GM20000 (cell line): Measurements from ENCODE around the gene KAT7.

Experiments
- DNase-seq: peaks from one replicate; pipeline ENCODE4 v3.0.0; 2012; ENCODE audit warnings: low spot score
- TF ChIP-seq, protein P1 (sequence below): IDR thresholded peaks from 2 replicates; pipeline ENCODE4 v1.5.1; 2012; ENCODE audit warnings: mild to moderate bottlenecking, control low read depth; ENCODE audit errors: extremely low read depth, missing control alignments

KAT7 gene

DNA sequence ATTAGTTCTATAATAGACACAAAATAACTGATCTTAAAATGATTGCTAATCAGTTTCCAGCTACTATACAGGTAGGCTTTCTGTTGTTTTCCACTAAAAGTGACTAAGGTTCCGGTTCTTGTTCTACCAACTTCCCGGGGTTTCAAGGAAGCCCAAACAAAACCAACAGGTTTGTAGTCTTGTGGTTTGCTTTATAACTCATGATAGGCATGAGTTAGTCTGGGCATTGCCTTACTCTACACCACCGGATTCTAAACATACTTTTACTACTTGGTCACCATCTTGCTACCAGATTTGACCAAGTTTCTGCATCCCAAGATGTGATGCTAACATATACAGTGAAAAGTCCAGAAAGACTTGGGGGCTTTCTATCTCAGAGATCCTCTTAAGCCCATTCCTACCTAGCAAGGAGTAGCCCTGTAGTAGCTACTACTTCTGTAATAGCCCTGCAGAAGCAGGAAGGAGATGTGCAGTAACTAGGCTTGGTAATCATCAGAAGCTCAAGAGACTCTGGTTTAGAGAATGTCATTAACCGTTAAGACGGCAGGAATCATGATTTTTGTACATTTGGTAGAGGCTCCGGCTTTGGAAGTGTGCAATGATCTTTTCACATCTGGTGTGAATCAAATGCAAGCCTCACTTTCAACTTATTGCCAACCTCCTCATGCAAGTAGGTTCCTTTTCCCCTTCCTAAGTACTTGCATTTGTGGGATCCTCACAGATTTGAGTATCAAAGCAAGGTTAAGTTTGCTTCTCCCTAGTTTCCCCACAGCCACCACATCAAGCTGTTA, 26.1 kb upstream of the KAT7 start:
- DNase-seq, result no peak
- TF ChIP-seq, protein P1, sequence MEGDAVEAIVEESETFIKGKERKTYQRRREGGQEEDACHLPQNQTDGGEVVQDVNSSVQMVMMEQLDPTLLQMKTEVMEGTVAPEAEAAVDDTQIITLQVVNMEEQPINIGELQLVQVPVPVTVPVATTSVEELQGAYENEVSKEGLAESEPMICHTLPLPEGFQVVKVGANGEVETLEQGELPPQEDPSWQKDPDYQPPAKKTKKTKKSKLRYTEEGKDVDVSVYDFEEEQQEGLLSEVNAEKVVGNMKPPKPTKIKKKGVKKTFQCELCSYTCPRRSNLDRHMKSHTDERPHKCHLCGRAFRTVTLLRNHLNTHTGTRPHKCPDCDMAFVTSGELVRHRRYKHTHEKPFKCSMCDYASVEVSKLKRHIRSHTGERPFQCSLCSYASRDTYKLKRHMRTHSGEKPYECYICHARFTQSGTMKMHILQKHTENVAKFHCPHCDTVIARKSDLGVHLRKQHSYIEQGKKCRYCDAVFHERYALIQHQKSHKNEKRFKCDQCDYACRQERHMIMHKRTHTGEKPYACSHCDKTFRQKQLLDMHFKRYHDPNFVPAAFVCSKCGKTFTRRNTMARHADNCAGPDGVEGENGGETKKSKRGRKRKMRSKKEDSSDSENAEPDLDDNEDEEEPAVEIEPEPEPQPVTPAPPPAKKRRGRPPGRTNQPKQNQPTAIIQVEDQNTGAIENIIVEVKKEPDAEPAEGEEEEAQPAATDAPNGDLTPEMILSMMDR, result no peak

DNA sequence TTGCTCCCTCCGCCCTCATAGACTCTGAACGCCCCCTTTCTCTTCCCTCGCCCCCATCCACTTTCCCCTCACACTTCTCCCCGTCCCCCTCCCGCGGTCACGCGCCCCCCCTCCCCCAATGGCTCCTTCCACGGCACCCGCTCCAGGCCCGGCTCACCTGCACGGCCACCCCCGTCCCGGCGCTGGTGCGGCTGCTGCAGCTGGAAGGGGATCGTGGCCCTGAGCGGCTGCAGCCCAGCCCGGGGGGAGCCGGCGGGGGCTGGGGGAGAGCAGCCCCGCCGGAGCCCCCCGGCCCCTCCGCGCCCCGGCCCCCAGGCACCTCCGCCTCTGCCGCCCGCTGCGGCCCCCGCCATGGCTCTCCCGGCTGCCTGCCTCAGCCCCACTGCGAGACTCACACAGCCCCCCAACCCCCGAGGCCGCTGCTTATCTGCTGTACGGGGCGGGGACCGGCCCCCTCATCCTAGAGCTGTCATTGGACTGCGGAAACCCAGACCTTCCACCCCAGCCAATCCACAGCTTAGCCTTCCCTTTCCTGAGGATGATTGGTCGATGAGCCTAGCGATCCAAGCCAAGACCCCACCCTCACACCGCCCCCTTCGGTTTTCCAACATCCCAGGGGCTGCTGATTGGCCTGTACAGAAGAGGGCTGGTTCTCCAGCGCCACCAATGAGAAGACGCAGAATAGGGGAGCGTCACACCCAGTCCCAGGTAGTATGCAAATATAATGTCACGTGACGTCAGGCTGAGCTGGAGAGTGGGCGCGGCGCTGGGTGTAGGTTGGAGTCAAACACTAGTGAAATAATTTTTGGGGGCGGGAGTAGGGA, 24.5 kb upstream of the KAT7 start, which contains the start of gene FAM117A:
TSS of gene FAM117A (minus strand) at position 397 of the 824 bp plus-strand sequence. CDS start at position 353, 44 bp downstream.
- DNase-seq, result peak; percentile 98
- TF ChIP-seq, protein P1, result no peak

DNA sequence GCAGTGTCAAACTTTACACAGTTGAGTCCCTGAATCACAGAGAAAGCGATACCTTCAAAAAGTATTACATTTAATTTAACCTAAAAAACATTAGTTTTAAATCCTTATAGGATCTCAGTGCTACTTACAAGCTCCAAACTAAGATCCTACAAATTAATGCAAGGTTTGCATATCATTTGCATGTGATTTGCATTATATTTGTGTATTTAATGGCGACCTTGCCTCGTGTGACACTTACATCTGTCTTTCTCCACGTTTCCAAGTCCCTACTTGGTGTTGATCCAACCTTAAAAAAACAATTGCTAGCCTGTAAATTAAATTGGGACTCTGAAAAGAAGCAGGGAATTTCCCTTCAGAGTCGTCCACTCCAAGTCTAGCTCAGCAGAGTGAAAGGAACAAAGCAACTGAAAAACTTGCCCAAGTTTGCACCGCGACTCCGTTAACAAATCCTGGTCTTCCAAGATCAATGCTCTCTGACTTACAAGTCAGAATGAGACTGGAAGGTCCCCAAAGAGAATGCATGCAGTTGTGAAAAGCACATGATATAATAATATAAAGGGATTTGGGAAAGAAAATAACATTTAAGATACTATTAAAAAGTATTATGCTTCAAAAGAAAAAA, 23.8 kb upstream of the KAT7 start:
- DNase-seq, result no peak
- TF ChIP-seq, protein P1, result no peak

DNA sequence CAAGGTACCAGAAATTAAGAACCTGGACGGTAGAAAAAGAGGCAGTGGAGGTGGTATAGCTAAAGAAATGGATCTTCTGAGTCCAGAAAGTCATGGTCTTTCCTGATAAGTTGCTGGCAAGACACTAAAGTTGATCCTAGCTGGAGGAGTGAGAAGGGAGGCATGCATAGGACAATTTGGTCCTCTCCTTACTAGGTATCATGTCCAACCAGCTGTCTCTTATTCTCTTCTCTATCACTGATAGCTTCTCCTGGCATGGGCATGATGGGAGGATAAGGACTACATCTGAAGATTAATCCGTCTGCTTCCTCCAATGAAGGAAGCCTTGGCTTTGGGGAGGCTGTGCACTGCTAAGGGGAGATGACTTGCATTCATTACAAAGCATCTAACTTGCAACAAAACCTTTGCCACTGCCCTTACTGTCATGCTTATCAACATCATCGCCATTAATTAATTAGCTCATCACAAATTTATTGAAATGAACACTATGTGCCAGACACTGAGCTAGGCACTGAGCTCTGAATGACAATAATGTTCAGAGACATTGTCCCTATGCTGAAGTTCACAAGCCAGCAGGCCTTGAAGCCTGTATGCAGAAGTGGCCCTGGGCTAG, 21.5 kb upstream of the KAT7 start:
- DNase-seq, result no peak
- TF ChIP-seq, protein P1, result no peak

DNA sequence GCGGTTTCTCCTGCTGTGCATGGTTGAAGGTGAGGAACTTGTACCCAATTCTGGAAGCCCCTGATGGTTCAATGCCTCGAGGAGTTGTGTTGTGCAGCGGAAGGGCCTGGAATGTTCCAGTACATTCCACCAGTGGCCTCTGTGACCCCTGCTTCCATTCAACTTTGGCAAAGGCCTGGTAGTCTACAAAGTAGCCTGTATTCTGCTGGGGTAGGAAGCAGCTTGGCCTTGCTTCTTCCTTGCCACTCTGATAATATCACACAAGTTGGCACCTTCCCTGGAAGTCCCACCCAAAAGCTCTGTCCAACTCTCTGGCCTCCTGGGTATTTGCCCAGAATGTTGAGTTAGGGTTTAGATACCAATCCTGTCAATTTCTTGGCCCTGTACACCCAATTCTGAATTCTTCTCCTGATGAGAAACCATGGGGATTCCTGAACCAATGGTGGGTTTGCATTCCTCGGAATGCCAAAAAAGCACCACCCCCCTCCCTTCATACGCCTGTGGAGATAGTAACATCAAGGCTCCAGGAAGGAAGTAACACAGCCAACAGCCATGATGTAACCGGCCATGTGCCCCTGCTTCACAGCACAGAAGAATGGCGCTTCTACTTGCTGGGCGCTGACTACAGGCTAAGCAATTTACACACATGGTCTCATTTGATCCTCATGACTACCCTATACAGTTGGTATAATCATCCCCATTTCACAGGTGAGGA, 12.8 kb upstream of the KAT7 start:
- no peak for DNase-seq
- TF ChIP-seq, protein P1, result no peak

DNA sequence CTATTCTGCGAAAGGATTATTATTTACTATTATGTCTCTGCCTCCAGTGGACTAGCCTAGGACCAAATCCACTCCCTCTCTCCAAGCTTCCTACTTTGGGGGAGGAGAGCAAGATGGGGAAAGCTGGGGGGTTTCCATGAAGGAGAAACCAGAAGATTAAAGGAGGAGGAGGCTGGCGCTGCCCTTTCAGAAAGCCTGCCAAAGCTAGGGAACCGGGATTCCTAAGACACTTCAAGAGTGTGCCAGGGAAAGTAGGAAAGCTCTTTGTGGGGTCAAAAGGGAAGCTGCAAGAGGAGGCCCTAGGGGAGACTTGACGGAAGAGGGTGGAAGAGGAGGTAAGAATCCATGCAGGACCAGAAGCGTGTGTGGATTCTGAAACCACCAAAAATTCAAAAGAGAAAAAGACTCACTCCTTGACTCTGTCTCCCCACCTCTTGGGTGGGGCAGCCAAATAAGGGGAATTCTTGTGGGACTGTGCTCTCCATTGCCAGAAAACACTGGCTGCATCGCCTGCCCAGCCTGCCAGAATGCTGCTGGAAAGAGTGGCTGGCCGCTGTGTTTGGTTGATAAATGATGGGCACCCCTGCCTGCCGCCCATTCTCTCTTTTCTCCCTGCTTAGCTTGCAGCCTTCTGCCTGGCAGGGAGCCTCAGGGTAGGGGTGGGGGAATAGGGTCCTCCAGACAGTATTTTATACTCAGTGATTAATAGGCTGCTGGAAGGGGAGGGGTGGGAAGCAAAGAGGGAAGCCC, 11.8 kb upstream of the KAT7 start:
- TF ChIP-seq, protein P1, result no peak
- DNase-seq, result no peak
